HG03108 (cell line): Measurements from ENCODE around the gene ADM2.
"Not testable (repeated sequence)": the region's sequence is repeated elsewhere in the genome, so short reads cannot be mapped to it uniquely, and the experiment has no call there.

Experiments
- ATAC-seq: cut with Tn5 transposase; IDR thresholded peaks from one replicate; pipeline ENCODE4 v1.9.1; 2021; ENCODE audit warnings: moderate library complexity; ENCODE audit not compliant: unreplicated experiment

The ADM2 gene

DNA sequence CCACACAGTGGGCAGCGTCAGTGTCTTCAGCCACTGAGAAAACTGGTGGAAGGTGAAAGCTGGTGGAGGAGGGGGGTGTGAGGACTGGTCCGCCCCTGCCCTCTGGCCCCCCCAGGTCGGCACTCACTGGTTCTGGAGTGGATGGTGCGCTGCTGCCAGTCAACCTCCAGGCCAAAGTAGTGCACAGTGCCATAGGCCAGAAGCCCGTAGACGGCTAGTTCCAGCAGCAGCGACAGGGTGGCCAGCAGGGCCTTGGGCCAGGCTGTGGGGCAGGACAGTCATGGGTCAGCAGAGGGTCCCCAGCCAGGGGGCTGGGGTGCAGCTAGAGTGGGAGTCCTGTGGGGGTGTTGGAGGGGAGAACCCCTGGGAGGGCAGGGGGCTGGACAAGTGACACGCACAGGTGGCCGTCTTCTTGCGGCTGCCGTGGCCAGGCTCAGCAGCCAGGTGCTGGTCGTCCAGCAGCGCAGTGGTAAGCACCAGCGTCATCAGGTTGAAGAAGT is 24.0 kb downstream of the ADM2 start:
- no peak for ATAC-seq

DNA sequence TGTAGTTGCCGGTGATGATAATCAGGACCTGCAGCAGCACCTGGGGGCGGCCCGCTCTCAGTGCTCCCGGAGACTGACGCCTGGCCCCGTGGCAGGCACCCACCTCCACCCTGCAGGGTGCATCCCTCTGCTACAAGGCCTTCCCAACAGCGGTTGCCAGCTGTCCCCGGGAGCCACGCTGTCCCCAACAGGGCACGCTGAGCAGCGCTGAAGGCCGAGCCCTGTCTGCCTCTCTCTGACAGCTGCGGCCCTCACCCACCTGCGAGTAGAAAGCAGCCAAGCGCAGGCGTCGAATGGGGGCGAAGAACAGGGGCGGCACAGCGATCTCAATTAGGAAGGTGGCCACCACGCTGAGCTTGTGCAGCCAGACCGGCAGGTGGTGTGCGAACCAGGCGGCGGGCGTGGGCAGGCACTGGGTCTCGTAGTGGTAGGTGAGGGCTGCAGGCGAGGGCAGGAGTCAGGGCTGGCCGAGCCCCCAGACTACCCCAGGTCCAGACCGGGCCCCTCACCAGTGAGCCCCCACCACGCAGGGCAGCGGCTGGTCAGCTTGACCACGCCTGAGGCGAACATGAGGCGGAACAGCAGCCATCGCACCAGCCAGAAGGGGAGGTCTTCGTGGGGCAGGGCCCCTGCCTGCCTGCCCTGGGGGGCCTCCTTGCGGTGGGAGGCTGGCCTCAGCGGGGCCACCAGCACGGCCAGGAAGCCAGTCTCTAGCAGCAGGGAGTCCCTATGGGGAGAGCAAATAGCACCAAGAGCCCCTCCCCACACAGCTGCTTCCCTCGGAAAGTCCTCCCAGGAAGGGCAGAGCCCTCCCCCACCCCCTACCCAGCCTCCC is 24.6 kb downstream of the ADM2 start:
- no peak for ATAC-seq

DNA sequence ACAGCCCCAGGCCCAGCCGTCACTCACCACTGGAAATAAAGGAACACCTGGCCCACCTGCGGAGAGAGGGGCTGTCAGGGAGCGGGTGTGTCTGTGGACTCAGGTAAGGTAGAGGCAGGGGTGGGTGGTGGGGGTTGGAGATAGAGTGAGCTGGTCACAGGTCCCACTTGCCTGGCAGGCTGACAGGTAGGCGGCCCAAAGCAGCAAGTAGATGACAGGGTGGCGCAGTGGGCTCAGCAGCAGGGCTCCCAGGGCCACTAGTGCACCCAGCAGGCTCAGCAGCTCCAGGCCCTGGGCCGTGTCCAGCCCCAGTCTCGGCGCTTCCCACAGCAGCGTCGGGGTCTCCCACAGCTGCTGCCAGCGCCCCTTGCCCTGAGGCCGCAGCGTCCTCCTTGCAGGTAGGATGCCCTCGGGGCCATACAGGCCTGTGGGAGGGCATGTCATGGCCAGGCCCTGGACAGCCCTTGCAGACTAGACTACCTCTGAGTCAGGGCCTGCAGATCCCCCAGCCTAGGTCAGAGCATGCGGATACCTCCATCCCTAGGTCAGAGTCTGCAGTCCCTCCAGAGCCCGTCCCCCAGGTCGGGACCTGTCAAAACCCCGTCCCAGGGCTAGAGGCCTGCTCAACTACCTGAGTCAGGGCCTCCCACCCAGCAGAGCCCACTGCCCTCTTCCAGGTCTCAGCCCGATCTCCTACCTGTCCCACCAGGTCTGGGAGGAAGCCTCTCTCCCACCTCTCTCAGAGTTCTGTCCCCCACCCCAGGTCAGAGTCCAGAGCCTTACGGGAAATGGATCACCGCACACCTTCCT is 25.5 kb downstream of the ADM2 start:
- ATAC-seq: no peak

DNA sequence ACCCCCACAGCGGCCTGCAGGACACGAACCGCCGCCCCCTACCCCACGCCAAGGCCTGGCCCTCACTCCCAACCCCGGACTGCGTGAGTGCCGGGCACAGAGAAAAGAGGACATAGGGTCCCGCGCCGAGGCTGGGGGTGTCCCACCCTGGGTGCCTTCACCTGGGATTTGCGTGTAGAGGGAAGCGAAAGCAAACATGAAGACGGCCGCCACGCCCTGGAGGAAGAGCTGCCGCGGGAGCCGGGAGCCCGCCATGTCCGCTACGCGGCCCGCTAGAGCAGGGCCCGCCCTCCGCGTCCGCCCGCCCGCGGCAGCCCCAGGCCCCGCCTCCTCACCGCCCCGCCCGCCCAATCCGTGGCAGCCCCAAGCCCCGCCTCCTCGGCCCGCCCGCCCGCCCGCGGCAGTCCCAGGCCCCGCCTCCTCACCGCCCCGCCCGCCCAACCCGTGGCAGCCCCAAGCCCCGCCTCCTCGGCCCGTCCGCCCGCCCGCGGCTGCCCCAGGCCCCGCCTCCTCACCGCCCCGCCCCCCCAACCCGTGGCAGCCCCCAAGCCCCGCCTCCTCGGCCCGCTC is 26.2 kb downstream of the ADM2 start, which contains the start of gene LMF2:
LMF2 (minus strand) TSS at position 282 of the 570 bp plus-strand sequence; CDS start at position 255, 27 bp downstream.
- peak; percentile 46 for ATAC-seq

DNA sequence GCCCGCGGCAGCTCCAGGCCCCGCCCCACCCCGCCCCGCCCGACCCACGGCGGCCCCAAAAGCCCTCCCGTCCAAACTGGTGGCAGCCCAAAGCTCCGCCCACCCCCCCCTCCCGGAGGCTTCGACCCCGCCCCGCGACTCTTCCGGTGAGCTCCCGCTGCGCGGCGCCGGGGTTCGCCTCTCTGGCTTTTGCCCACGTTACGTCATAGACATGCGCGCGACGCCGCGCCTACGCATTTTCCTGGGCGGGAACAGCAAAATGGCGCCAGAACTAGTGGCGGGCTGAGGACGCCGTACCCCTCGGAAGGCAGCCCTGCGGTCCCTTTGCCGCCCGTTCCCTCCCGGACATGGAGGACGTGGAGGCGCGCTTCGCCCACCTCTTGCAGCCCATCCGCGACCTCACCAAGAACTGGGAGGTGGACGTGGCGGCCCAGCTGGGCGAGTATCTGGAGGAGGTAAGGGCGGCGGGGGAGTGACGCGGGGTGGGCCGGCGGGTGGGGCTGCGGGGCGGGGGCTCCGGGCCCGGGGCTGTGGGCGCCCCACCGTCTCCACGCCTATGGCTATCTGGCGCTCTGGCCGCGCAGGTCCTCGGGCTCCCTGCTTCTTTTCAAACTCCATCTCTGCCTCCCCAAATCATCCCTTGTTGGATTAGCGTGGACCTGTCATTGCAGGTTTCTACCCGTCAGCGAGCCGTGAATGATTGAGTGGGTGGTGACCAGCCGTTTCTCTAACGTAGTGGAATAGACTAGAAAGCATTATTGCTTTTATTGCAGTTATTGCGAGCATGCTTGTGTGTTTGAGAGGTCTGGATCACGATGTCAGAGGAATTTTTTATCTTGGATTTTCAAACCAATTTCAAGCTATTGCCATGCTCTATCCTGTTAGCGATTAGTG is 26.9 kb downstream of the ADM2 start, which contains the start of gene NCAPH2:
NCAPH2 (plus strand) TSS at position 234 of the 894 bp plus-strand sequence; CDS start at position 348, 114 bp downstream.
- peak; percentile 54 for ATAC-seq

DNA sequence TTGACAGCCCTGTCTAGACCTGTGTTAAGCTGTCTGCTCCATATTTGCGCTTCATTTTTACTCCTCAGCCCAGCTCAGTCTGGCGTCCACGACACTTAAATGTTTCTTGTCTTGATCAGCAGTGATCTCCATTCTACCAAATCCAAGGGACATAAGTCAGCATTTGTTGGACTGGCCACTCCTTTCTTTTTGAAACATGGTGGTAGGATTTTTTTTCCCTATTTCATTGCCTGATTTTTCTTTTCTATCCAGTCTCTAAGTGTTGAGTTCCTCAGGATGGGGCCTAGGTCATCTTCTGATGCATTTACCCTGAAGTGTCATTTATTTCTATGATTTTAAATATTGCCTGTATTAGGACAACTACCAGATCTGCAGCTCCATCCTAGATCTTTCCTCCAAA is 27.6 kb downstream of the ADM2 start:
- ATAC-seq: no peak

DNA sequence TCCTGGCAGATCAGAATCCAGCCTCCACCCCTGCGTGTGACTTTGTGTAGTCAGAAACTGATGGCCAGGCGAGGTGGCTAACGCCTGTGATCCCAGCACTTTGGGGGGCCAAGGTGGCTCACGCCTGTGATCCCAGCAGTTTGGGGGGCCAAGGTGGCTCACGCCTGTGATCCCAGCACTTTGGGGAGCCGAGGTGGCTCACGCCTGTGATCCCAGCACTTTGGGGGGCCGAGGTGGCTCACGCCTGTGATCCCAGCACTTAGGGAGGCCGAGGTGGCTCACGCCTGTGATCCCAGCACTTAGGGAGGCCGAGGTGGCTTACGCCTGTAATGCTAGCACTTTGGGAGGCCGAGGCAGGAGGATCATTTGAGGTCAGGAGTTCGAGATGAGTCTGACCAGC is 31.8 kb downstream of the ADM2 start:
- no peak for ATAC-seq

DNA sequence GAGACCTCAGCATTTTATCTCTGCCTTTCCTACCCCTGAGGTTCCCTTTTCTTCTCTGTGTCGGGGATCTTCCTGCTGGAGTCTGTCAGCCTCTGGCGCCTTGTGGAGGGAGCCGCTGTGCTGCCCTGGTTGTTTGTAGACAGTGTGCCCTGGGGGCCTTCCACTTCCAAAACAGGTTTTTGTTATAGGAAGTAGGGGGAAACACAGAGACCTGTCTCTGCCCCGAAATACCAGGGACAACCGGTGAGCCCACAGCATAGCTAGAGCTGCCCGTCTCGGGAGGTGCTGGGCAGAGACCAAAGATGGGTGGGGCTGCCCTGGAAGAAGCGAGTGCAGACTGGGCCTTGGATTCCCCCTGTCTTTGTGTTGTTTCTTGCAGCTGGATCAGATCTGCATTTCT is 34.7 kb downstream of the ADM2 start:
- no peak for ATAC-seq

DNA sequence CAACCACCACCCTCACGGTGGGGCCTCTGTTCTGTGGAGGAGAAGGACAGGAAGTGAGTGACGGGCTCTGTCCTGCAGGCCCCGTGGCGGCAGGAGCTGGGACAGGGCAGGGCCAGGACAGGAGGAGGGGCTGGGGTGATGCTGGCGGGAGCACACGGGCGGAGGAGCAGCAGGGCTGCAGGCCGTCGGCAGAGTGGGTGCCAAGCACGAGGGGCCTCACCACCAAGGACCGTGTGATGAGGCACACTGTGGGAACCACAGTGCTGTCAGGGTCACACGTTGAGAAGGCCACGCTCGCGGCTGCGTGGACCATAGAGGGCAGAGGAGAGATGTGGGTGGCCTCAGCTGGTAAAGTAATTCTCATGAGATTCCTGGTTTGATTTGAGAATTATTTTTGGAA is 35.5 kb downstream of the ADM2 start:
- no peak for ATAC-seq

DNA sequence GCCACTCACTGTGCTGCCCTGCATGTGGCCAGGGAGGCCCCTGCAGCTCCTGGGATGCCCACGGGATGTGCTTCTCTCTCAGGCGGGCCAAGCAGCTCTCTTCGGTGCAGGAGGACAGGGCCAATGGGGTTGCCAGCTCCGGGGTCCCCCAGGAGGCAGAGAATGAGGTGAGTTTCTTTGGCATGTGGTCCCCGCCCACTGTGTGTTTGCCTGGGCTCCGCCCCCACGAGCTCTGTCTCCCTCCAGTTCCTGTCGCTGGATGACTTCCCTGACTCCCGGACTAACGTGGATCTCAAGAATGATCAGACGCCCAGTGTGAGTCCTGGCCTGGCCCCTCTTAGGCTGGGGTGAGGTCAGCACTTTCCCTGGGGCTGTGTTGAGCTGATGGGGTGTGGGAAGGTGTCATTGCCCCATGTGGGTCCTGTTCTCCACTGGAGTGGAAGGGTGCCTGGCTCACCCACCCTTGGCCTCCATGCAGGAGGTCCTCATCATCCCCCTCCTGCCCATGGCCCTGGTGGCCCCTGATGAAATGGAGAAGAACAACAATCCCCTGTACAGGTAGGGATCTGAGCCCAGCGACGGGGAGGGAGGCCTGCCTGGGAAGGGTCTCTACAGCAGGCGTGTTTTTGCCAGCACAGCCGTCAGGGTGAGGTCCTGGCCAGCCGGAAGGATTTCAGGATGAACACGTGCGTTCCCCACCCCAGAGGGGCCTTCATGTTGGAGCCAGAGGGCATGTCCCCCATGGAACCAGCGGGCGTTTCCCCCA is 36.3 kb downstream of the ADM2 start:
- ATAC-seq: no peak

DNA sequence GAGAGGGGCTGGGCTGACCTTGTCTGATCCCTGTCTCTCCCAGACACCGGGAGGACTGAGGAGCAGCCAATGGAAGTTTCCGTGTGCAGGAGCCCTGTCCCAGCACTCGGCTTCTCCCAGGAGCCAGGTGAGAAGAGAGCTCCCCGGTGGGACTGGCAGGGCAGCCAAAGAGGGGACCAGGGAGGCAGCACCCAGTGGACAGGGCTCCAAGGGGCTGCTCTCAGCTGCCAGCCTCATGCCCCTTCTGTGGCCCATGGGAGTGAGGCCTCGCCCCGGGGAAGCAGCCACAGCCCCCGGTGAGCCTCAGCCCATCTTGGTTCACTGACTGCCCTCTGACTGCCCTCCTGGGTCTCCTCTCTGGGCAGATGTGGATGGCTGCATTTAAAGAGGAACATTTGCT is 37.3 kb downstream of the ADM2 start:
- no peak for ATAC-seq

DNA sequence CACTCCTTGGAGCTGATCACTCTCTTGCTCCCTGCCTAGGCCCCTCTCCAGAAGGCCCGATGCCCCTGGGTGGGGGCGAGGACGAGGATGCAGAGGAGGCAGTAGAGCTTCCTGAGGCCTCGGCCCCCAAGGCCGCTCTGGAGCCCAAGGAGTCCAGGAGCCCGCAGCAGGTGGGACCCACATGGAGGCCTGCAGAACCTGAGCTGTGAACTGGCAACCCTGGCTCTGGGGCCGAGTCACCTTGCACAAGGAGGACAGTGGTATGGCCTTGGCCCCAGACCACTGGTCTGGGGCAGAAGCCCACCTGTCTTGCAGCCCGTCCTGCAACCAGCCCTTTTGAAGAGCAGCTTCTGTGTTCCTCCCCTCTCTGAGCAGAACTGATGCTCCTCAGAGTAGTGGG is 37.8 kb downstream of the ADM2 start:
- no peak for ATAC-seq

DNA sequence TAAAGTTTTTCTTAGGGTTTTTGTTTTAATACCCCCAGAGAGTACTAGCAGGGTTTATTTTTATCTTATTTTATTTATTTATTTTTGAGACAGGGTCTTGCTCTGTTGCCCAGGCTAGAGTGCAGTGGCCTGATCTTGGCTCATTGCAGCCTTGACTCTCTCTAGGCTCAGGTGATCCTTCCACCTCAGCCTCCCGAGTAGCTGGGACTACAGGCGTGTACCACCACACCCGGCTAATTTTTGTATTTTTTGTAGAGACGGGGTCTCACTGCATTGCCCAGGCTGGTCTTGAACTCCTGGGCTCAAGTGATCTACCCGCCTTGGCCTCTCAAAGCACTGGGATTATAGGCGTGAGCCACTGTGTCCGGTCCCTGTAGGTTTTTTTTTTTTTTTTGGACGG is 38.8 kb downstream of the ADM2 start:
- ATAC-seq: not testable (repeated sequence)

DNA sequence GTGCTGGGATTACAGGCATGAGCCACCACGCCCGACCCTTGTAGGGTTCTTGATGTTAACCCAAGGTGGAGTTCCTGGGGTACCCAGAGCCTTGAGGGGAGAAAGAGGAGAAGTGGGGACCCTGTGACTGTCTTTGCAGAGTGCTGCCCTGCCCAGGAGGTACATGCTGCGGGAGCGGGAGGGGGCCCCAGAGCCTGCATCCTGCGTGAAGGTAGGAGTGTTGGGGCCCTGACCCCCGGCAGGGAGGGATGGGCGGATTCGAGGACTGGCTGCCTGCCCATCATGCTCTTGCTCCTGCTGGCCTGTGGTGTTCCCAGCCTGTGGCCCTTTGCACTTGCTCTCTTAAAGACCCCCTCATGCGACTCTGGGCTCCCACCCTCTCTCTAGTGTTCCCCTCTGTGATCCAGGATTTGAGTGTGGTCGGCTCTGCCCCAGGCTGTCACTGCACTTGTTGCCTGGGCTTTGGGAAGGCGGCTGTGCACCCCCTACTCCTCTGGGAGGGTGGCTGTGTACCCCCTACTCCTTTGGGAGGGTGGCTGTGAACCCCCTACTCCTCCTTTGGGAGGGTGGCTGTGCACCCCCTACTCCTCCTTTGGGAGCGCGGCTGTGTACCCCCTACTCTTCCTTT is 39.6 kb downstream of the ADM2 start:
- ATAC-seq: no peak

DNA sequence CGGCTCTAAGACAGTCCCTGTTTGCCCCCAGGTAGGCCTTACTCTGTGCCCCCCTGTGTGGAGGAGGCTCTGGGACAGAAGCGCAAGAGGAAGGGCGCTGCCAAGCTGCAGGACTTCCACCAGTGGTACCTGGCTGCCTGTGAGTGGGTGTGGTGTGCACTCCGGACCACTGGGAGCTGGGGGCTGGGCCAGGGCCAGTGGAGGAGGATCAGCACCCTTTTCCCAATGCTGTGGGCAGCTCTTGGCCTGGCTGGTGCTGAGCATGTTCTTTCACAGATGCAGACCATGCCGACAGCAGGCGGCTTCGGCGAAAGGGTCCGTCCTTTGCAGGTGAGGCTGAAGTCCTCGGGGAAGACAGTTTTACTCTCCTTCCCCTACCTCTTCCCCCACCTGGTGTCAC is 40.4 kb downstream of the ADM2 start:
- ATAC-seq: no peak

DNA sequence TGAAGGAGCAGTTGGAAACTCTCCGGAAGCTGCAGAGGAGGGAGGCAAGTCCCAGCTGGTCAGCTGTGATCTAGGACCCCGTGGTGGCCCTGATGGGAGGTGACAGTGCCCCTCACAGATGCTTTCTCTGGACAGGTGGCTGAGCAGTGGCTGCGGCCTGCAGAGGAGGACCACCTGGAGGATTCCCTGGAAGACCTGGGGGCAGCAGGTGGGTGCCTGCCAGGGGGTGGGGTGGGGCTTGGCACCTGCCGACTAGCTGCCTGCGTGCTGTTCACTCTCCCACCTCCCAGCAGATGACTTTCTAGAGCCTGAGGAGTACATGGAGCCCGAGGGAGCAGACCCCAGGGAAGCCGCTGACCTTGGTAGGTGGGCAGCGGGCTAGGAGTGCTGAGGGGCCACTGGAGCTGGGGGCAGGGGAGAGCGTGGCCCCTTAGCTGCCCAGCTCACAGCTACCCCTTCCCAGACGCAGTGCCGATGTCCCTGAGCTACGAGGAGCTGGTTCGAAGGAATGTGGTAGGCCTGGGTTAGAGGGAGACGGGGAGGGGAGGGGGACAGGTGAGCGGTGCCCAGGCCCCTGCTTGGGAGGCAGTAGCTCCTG is 41.0 kb downstream of the ADM2 start:
- no peak for ATAC-seq

DNA sequence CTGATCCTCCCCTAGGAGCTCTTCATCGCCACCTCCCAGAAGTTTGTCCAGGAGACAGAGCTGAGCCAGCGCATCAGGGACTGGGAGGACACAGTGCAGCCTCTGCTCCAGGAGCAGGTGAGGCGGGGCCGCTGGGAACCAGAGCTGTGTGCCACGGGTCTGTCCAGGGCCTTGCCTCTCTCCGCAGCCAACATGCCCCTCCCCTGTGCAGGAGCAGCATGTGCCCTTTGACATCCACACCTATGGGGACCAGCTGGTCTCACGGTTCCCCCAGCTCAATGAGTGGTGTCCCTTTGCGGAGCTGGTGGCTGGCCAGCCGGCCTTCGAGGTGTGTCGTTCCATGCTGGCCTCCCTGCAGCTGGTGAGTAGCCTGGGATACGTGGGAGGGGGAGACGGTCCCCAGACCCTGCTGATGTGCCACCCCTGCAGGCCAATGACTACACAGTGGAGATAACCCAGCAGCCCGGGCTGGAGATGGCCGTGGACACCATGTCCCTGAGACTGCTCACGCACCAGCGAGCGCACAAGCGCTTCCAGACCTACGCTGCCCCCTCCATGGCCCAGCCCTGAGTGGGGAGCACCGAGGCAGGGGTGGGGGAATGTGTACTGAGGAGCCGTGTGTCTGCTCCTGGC is 41.6 kb downstream of the ADM2 start:
- no peak for ATAC-seq

DNA sequence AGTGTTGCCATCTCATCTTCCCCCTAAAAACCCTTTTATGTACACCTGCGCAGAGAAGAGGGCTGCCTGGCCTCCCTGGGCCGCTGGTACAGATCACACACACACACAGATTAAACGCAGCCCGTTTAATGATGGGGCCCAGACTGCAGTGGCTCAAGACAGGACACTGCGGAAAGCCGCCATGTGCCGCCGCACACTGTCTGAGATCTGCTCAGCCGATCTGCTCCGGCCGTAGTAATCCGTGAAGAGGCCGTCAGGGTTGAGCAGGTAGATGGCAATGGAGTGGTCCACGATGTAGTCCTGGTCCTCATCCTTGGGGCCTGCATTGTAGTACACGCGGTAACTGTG is 42.1 kb downstream of the ADM2 start:
- ATAC-seq: no peak
